Epithelial cell of proximal tubule (primary cell): ENCODE results near the gene TRABD. TPM values are rescaled to one million over a fixed set of nuclear protein-coding genes. Genes with fewer than 3 reads are reported as not detected.

Source experiments
- DNase-seq: peaks from one replicate; pipeline ENCODE4 v3.0.0-alpha.2; 2011; ENCODE audit warnings: low read depth
- H3K4me3 ChIP-seq: 2 replicates; pipeline ENCODE4 v1.5.1; 2011; ENCODE audit warnings: low read depth, mild to moderate bottlenecking, low read length
- total RNA-seq: library from RNA; depleted of rRNA; stranded (reverse); fragments of >200 nt; gene quantifications from 2 replicates; pipeline ENCODE4 v1.2.3, GENCODE V29; 2015
- TF ChIP-seq, protein P1 (sequence below): conservative IDR thresholded peaks from 2 replicates; pipeline ENCODE4 v1.5.1; 2012; ENCODE audit warnings: low read depth, mild to moderate bottlenecking, low read length

The TRABD gene
- total RNA-seq, 1 donor from 2014 or later, result 55.5 TPM

DNA sequence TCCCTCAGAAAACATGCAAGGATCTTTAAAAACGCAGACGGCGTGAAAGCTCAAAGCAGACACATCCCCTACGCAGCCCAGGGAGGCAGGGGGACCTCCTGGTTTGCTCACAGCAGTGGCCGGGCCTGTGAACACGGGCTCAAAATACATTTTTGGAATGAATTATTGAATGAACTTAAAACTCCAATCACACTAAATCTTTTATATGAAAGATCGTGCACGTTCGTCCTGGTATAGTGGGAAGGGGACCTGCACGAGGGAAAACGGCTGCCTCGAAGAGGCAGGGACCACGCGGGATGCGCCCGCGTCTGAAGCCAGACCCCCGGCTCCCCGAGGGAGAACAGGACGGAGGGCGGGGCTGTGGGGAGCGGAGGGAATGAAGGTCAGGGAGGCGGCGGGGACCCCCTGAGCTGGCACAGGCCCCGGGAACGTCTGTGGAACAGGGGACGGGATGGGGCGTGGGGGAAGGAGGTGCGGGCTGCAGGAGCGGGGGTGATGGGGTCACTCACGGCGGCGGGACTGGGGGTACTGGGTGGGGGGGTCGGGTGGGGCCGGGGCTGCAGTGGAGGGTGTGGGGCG is 16.4 kb upstream of the TRABD start:
- DNase-seq, result no peak
- TF ChIP-seq, protein P1, sequence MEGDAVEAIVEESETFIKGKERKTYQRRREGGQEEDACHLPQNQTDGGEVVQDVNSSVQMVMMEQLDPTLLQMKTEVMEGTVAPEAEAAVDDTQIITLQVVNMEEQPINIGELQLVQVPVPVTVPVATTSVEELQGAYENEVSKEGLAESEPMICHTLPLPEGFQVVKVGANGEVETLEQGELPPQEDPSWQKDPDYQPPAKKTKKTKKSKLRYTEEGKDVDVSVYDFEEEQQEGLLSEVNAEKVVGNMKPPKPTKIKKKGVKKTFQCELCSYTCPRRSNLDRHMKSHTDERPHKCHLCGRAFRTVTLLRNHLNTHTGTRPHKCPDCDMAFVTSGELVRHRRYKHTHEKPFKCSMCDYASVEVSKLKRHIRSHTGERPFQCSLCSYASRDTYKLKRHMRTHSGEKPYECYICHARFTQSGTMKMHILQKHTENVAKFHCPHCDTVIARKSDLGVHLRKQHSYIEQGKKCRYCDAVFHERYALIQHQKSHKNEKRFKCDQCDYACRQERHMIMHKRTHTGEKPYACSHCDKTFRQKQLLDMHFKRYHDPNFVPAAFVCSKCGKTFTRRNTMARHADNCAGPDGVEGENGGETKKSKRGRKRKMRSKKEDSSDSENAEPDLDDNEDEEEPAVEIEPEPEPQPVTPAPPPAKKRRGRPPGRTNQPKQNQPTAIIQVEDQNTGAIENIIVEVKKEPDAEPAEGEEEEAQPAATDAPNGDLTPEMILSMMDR, result no peak
- no peak overlapping the region for H3K4me3 ChIP-seq

DNA sequence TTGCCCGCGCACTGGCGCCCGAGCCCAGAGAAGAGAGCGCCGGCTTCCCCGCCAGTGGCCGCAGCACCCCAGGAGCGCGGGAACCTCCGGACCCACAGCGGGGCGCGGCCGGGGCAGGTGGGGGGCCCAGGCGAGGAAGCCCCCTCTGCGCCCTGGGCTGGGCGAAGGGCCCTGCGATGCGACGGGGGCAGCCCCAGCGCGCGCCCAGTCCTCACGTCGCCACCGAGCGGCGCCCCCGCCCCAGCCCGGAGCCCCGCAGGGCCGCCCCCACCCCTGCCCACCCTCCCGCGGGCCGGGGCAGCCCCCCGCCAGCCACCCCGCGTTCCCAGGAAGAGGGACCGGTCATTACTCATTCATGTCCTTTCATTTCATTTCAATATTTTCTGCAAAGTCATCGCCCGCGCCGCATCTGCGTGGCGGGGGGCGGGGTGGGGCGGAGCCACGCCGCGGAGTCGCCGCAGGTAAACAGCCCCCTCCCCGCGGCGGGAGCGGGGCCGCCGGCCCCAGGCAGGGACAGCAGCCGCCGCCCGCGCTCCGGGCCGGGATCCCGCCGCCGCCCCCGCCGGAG is 15.9 kb upstream of the TRABD start:
- DNase-seq, result no peak
- no peak overlapping the region for H3K4me3 ChIP-seq
- TF ChIP-seq, protein P1, result no peak

DNA sequence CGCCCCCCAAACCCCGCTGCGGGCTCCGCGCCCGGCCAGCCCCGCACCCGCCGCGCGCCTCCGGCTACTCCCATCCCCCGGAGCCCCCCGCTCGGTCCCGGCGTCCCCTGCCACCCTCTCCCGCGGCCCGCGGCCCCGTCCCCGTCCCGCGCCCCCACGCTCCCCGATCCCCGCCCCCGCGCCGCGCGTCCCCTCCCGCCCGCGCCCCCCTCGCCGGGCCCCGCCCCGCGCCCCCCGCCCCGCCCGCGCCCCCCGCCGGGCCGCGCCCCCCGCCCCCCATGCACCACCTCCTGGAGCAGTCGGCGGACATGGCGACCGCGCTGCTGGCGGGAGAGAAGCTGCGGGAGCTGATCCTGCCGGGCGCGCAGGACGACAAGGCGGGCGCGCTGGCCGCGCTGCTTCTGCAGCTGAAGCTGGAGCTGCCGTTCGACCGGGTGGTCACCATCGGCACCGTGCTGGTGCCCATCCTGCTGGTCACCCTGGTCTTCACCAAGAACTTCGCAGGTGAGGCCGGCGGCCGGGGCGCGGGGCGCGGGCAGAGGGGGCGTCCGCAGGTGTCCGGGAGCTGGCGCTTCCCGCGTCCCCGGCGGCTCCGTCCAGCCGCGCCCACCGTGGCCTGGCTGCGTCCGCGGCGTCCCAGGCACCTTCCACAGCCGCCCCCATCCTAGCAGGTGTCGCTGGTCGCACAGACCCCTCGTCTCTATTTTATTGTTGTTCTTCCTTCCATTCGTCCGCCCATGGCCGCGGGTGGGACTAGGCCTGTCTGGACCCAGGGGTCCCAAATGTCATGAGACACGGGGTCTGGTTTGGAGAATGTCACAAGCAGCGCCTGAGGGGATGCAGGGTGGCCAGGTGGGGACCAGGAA is 15.0 kb upstream of the TRABD start, which contains the start of gene PANX2:
Gene PANX2 (plus strand): TSS at position 279 of the 866 bp plus-strand sequence. CDS start 0 bp downstream, at position 279.
- TF ChIP-seq, protein P1, result no peak
- H3K4me3 ChIP-seq, result no peak within 1 kb of the TSS
- DNase-seq, result no peak

DNA sequence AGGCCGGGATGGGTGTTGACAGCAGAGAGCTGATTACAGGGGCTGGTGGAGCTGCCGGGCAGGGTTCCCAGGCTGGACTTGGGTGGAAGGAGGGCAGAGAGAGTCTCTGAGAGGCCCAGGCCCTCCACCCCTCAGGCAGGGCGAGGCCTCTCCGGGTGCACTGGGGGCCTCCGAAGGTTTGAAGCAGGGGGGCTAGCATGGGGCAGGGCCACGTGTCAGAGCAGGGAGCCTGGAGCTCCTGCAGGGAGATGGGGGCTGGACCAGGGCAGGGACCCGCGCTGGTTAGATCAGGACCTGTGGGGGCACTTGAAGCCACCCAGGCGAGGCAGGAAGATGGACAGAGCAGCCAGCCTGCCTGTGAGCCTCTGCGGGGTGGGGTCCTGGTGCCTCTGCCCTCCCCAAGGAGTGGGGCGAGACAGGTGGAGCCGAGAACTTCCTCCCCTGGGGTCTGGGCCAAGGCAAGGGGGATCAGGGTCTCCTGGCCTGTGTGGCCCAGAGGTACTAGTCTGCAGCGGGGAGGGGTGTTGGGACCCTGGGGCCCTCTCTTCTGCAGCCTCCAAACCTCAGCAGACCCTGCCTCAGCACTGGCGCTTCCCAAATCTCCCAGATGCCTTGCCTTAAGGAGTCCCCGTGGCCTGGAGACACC is 14.3 kb upstream of the TRABD start:
- no peak overlapping the region for H3K4me3 ChIP-seq
- TF ChIP-seq, protein P1, result no peak

DNA sequence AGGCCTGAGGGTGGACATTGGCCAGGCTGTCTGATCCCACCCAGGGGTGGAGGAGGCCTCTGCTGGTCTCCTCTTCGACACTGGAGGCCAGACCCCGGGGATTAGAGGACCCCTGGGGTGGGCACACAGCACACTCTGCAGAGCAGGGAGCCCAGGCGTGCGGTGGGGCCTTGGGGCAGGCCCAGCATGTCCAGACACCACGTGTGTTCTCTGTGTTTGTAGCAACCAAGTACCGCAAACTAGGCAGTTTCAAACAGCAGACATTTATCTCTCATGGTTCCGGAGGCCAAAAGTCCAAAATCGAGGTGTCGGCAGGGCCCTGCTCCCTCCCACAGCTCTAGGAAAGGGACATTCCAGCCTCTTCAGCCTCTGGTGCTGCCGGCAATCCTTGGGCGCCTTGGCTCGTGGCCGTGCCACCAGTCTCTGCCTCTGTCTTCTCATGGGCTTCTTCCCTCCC is 13.7 kb upstream of the TRABD start:
- DNase-seq, result no peak
- TF ChIP-seq, protein P1, result no peak
- no peak overlapping the region for H3K4me3 ChIP-seq

More for the DNA sequence above, 14.3 kb upstream of the TRABD start:
- no peak for DNase-seq

DNA sequence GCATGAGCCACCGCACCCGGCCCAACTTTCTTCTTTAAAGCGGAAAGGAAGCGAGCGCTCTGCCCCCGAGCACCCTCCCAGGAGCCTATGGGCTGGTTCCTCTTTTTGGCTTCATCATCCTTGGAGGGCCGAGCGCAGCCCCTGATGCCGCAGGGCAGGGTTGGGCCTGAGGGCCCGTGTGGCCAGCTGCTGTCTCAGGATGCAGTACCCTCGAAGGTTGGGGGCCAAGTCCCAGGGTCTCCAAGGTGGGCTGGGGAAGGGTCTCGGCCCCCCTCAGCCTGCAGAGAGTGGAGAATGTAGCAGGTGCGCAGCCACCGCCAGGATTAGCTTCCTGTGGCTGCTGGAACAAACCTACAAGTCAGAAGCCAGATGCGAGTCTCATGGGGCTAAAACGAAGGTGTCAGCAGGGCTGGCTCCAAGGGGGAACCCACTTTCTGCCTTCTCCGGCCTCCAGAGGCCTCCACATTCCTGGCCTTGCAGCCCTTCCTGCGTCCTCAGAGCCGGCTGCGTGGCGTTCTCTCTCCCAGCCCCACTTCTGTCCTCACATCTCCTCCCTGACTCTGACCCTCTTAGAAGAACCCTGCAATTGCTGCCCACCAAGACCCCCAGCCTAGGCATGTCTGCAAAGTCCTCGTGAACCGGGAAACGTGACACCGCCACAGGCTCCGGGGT is 12.3 kb upstream of the TRABD start:
- no peak for DNase-seq
- TF ChIP-seq, protein P1, result no peak
- no peak overlapping the region for H3K4me3 ChIP-seq
